Hepatocyte (in vitro differentiated cells): ENCODE measurements around the gene CD22. TPM values are rescaled to one million over a fixed set of nuclear protein-coding genes. Genes with fewer than 3 reads are reported as not detected.

Experiments
- DNase-seq: peaks from one replicate; pipeline ENCODE4 v3.0.0-alpha.2; 2016; ENCODE audit warnings: low spot score
- H2AFZ ChIP-seq: fragments of 200-600 bp; sonication (generic); 2 replicates; pipeline ENCODE4 v1.6.0; 2016; ENCODE audit warnings: antibody characterized with exemption, mild to moderate bottlenecking
- H3K27ac ChIP-seq: fragments of 200-600 bp; sonication (generic); 2 replicates; pipeline ENCODE4 v1.5.1; 2016; ENCODE audit warnings: mild to moderate bottlenecking
- H3K27me3 ChIP-seq: fragments of 200-600 bp; sonication (generic); 2 replicates; pipeline ENCODE4 v1.6.1; 2016
- H3K36me3 ChIP-seq: fragments of 200-600 bp; sonication (generic); replicated peaks from 2 replicates; pipeline ENCODE4 v1.5.1; 2016; ENCODE audit warnings: low read depth; ENCODE audit not compliant: insufficient read depth
- H3K4me1 ChIP-seq: fragments of 200-600 bp; sonication (generic); 2 replicates; pipeline ENCODE4 v1.5.1; 2016; ENCODE audit warnings: mild to moderate bottlenecking, moderate library complexity; ENCODE audit not compliant: insufficient read depth
- H3K4me2 ChIP-seq: fragments of 200-600 bp; sonication (generic); 2 replicates; pipeline ENCODE4 v1.6.0; 2016
- H3K4me3 ChIP-seq: fragments of 200-600 bp; sonication (generic); 2 replicates; pipeline ENCODE4 v1.5.1; 2016; ENCODE audit warnings: mild to moderate bottlenecking
- H3K79me2 ChIP-seq: fragments of 200-600 bp; sonication (generic); 2 replicates; pipeline ENCODE4 v1.6.0; 2017; ENCODE audit warnings: mild to moderate bottlenecking
- H3K9me2 ChIP-seq: fragments of 200-600 bp; sonication (generic); replicated peaks from 2 replicates; pipeline ENCODE4 v1.6.0; 2017; ENCODE audit warnings: mild to moderate bottlenecking; ENCODE audit not compliant: insufficient read depth
- H3K9me3 ChIP-seq: fragments of 200-600 bp; sonication (generic); 2 replicates; pipeline ENCODE4 v1.5.1; 2016; ENCODE audit warnings: low read depth, mild to moderate bottlenecking
- H4K20me1 ChIP-seq: fragments of 200-600 bp; sonication (generic); 2 replicates; pipeline ENCODE4 v1.6.0; 2016; ENCODE audit warnings: mild to moderate bottlenecking; ENCODE audit not compliant: insufficient read depth, poor library complexity, severe bottlenecking
- EZH2 ChIP-seq: fragments of 200-600 bp; sonication (generic); IDR thresholded peaks from 2 replicates; pipeline ENCODE4 v1.6.1; 2016; ENCODE audit warnings: antibody characterized with exemption, mild to moderate bottlenecking, borderline replicate concordance
- EZH2phosphoT487 ChIP-seq: fragments of 200-600 bp; sonication (generic); IDR thresholded peaks from one replicate; pipeline ENCODE4 v1.6.1; 2018; ENCODE audit warnings: antibody characterized with exemption, mild to moderate bottlenecking, low read depth, moderate library complexity; ENCODE audit not compliant: unreplicated experiment, severe bottlenecking
- WGBS: methylation state at CpG from one replicate; pipeline ENCODE4 v1.1.6; 2016; ENCODE audit warnings: low lambda C conversion rate; ENCODE audit errors: missing lambda C conversion rate; 5-methylcytosine and 5-hydroxymethylcytosine counted together
- polyA plus RNA-seq: library from polyadenylated mRNA; unstranded; fragments of >200 nt; fragmentation: Nextera tagmentation; extraction: Ambion mirVana; gene quantifications from 2 replicates; pipeline ENCODE4 v1.2.1, GENCODE V29; 2016
- total RNA-seq: library from RNA; depleted of rRNA; stranded (reverse); fragments of >200 nt; gene quantifications from 2 replicates; pipeline ENCODE4 v1.2.3, GENCODE V29; 2014
- TF ChIP-seq, protein P1 (sequence below): fragments of 200-600 bp; sonication (generic); IDR thresholded peaks from 2 replicates; pipeline ENCODE4 v1.5.1; 2016; ENCODE audit warnings: antibody characterized with exemption, mild to moderate bottlenecking; ENCODE audit not compliant: poor library complexity

Gene CD22
- total and polyA plus RNA-seq, 2 experiments from 2014 or later, result 1.6 TPM; not detected in 1

DNA sequence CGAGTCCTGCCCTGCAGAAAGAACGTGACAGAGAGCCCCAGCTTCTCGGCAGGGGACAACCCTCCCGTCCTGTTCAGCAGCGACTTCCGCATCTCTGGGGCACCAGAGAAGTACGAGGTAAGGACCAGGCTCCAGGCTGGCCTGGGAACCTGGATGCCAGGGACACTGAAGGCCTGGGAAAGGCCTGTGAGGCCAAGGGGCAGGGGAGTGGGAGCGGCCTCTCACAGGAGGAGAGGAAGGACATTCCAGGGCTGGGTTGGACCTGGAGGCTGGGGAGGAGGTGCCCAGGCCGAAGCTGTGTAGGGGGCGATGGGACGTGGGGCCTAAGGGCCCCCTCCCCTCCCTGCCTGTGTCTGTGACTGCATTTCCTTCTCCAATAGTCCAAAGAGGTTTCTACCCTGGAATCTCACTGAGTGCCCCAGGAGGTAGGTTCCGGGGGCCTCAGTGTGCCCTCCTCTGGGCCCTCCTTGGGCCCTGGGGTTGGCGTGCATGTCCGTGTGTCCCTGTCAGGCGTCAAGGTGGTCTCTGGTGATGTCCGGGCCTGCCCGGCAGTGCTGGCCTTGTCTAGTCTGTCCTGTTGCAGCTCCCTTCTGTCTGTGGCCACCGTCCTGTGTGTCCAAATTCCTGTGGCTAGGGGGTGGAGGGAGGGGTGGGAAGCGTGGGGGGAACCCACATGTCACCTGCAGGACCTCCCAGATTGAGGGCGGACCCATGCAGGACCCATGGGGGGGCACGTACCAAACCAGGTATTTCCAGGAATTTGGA is 16.9 kb upstream of the CD22 start:
- H3K79me2 ChIP-seq, result no peaks in the 10 kb centered on the region
- no peak overlapping the region for H3K4me3 ChIP-seq
- H3K27ac ChIP-seq, result no peak overlapping the region
- H2AFZ ChIP-seq, result no peak overlapping the region
- H3K4me1 ChIP-seq, result peaks cover 31% of the 10 kb centered on the region
- no peaks in the 10 kb centered on the region for H4K20me1 ChIP-seq
- H3K9me2 ChIP-seq, result no peaks in the 10 kb centered on the region
- TF ChIP-seq, protein P1, sequence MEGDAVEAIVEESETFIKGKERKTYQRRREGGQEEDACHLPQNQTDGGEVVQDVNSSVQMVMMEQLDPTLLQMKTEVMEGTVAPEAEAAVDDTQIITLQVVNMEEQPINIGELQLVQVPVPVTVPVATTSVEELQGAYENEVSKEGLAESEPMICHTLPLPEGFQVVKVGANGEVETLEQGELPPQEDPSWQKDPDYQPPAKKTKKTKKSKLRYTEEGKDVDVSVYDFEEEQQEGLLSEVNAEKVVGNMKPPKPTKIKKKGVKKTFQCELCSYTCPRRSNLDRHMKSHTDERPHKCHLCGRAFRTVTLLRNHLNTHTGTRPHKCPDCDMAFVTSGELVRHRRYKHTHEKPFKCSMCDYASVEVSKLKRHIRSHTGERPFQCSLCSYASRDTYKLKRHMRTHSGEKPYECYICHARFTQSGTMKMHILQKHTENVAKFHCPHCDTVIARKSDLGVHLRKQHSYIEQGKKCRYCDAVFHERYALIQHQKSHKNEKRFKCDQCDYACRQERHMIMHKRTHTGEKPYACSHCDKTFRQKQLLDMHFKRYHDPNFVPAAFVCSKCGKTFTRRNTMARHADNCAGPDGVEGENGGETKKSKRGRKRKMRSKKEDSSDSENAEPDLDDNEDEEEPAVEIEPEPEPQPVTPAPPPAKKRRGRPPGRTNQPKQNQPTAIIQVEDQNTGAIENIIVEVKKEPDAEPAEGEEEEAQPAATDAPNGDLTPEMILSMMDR, result no peak
- TF ChIP-seq EZH2, result no peak
- no peaks in the 10 kb centered on the region for H3K36me3 ChIP-seq
- H3K9me3 ChIP-seq, result no peaks in the 10 kb centered on the region
- H3K27me3 ChIP-seq, result no peaks in the 10 kb centered on the region
- H3K4me2 ChIP-seq, result no peak overlapping the region
- DNase-seq, result no peak
- 84% methylated on average over 20 of the region's 21 CpGs for WGBS

DNA sequence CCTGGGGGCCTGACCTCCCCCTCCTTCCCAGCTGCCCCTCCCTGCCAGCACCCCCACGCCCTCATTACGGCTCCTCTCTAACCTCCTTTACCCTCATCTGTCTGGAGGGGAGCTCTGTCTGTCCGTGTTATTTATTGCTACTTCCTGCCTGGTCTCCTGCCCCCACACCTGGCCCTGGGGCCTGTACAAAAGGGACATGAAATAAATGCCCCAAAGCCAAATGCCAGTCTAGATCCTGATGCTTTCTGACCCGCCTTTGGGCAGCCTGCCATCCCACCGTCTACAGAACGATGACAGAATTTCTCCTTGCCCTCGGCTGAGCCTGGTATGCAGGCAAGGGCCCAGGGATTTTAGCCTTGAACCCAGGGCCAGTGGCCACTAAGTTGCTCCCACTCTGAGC is 15.4 kb upstream of the CD22 start:
- Histone ChIP-seq H3K9me3 (no peaks in the 10 kb centered on the region), H3K27me3 (no peaks in the 10 kb centered on the region), H3K27ac (no peak overlapping the region), H4K20me1 (no peaks in the 10 kb centered on the region), H3K36me3 (no peaks in the 10 kb centered on the region), H3K4me3 (no peak overlapping the region), H3K4me2 (no peak overlapping the region), H3K79me2 (no peaks in the 10 kb centered on the region), H2AFZ (no peak overlapping the region), H3K4me1 (peaks cover 25% of the 10 kb centered on the region), H3K9me2 (no peaks in the 10 kb centered on the region)
- TF ChIP-seq EZH2 (no peak), EZH2phosphoT487 (no peak)
- TF ChIP-seq, protein P1, result no peak
- no peak for DNase-seq
- 73% methylated on average over 6 of the region's 7 CpGs for WGBS

DNA sequence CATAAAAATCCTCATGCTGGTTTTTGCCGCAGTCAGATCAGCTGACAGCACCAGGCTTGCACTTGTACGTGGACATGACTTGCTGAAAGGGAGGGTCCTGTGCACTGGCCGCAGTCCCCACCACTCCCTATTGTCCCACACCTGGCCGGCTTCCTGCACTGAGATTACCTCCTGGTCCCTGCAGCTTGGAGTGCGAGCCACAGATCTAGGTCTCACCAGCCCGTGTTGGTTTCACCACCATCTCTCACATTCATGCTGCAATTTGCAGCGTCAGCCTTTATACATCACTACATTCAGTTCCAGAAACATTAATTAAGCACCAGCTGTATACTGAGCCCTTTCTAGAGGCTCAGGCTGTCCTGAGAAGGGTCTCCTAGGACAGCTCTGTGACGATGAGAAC is 15.0 kb upstream of the CD22 start:
- no peak for DNase-seq
- H2AFZ ChIP-seq, result no peak overlapping the region
- H3K79me2 ChIP-seq, result no peaks in the 10 kb centered on the region
- no peak overlapping the region for H3K4me3 ChIP-seq
- H3K9me3 ChIP-seq, result no peaks in the 10 kb centered on the region
- TF ChIP-seq, protein P1, result no peak
- TF ChIP-seq EZH2phosphoT487 (no peak), EZH2 (no peak)
- no peak overlapping the region for H3K27ac ChIP-seq
- H3K9me2 ChIP-seq, result no peaks in the 10 kb centered on the region
- 93% methylated on average over 8 of the region's 8 CpGs for WGBS
- no peaks in the 10 kb centered on the region for H4K20me1 ChIP-seq
- peaks cover 24% of the 10 kb centered on the region for H3K4me1 ChIP-seq
- no peaks in the 10 kb centered on the region for H3K36me3 ChIP-seq
- no peaks in the 10 kb centered on the region for H3K27me3 ChIP-seq
- H3K4me2 ChIP-seq, result no peak overlapping the region
